Measurements from ENCODE around the gene ART4. TPM values are rescaled to one million over a fixed set of nuclear protein-coding genes. Genes with fewer than 3 reads are reported as not detected.
A peak's percentile ranks its signal among the peaks of the same experiment; 100 is the strongest.

The ART4 gene, protein sequence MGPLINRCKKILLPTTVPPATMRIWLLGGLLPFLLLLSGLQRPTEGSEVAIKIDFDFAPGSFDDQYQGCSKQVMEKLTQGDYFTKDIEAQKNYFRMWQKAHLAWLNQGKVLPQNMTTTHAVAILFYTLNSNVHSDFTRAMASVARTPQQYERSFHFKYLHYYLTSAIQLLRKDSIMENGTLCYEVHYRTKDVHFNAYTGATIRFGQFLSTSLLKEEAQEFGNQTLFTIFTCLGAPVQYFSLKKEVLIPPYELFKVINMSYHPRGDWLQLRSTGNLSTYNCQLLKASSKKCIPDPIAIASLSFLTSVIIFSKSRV
- total RNA-seq: not detected

DNA sequence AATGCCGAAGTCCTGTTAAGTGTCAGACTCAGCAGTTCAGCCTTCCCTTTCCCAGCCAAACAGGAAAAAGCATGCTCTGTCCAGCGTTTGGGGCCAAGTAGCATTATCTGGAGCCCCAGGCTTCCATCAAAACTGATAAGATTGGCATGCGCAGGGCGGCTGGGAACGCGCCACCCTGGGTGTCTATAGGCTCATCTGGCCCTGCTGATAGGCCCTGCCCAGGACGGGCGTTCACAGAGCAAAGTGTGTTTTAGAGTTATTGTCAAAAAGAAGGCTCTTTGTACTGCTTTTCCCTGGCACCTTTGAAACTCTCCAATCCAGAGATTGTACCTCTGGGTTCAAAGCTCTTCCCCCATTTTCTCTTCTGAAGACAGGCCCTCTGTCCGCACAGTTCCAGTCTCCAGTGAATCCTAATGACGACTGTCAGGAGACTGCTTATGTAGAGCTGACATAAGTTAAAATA lies at the start of gene ART4:
TSS of gene ART4 (minus strand) at position 102 of the 463 bp plus-strand sequence. CDS start 413 bp downstream, outside the sequence.
- no peak for ATAC-seq (replicated peaks)
- H3K4me3 Mint-ChIP-seq: no peak within 1 kb of the TSS
- H3K4me1 Mint-ChIP-seq: peaks cover 5% of the 10 kb centered on the region
- H3K9me3 Mint-ChIP-seq: no peaks in the 10 kb centered on the region
- no peak within 1 kb of the TSS for H3K27ac Mint-ChIP-seq
- H3K27me3 Mint-ChIP-seq: peaks cover 13% of the 10 kb centered on the region
- no peaks in the 10 kb centered on the region for H3K36me3 Mint-ChIP-seq (ENCODE audit: low read depth)

DNA sequence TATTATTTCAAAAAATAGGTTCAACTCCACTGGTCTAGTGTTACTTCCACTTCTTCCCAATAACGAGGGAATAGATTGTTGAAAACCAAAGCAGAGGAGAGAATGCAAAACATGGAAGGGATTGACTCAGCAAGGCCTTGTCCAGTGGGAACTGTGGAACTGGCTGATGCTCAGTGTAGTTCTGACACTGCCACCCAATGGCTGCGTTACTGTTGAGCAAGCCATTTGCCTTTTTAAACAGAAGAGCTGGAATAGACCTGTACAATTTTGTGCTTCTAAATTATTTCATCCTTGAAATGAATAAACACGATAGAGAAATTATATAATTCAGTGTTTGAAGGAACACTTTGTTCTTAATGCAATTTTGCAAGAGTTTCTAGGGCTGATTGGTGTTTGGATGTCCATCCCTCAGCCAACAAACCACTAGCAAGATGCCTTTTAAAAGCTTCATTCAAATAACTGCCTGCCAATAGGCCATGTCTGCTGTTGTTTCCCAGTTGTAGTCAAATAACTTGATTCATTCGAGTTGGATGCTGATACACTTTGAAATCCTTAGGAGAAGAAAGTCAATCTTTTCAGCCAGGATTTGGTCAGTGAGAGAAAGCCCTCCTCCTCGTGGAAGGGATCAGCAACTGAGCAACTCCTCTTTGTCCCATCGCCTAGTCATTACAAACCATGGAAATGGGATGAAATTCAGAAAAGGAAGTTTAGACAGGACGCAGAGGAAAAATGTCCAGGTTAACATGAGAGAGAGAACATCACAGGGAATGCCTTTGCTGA lies 49.6 kb upstream of the ART4 start:
- H3K36me3 Mint-ChIP-seq (ENCODE audit: low read depth): no peaks in the 10 kb centered on the region
- no peaks in the 10 kb centered on the region for H3K9me3 Mint-ChIP-seq
- no peaks in the 10 kb centered on the region for H3K4me1 Mint-ChIP-seq
- H3K27ac Mint-ChIP-seq: no peak overlapping the region
- H3K27me3 Mint-ChIP-seq: peaks cover 3% of the 10 kb centered on the region
- no peak for ATAC-seq (replicated peaks)
- H3K4me3 Mint-ChIP-seq: no peak overlapping the region

DNA sequence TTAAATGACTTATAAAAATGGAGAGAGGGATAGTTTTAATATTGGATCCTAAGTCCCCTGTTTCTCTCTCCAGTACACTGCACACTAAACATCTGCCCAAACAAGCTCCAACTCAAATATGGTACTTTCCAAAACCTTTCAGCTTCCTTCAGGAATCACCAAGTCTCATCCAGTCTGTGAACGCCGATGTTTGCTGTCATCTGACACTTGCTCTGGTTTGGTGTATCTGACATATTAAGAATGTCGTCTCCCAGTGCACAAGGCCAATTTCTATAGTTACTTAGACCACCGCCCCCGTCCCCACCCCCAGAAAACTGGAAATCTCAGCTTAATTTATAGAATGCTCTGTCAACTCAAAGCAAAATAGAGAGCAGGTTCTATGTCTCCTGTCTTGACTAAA lies 47.4 kb upstream of the ART4 start:
- Mint-ChIP-seq H3K36me3 (ENCODE audit: low read depth) (no peaks in the 10 kb centered on the region), H3K4me3 (no peak overlapping the region), H3K9me3 (no peaks in the 10 kb centered on the region), H3K27me3 (peaks cover 17% of the 10 kb centered on the region), H3K4me1 (no peaks in the 10 kb centered on the region), H3K27ac (no peak overlapping the region)
- ATAC-seq (replicated peaks): no peak

DNA sequence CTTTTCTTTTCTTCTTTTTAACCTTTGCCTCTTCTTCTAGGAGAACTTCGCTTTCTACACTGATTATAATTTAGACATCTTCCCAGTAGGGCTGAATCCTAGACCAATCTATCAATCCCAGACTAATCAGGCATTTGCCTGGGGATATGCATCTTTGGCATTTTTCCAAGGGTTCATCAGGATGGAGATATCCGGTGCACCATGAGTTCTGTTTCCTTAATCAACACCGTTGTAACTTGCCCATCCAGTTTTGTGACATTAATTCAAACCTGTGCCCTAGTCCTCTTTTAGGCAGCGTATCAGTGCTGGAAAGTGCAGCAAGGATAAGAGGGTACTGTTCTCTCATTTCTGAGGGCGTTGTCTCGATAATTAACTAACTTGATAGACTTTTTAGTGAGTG lies 42.9 kb upstream of the ART4 start:
- Mint-ChIP-seq H3K4me3 (no peak overlapping the region), H3K9me3 (no peaks in the 10 kb centered on the region), H3K36me3 (ENCODE audit: low read depth) (no peaks in the 10 kb centered on the region), H3K4me1 (no peaks in the 10 kb centered on the region), H3K27me3 (peaks cover 22% of the 10 kb centered on the region), H3K27ac (no peak overlapping the region)
- ATAC-seq (replicated peaks): no peak

DNA sequence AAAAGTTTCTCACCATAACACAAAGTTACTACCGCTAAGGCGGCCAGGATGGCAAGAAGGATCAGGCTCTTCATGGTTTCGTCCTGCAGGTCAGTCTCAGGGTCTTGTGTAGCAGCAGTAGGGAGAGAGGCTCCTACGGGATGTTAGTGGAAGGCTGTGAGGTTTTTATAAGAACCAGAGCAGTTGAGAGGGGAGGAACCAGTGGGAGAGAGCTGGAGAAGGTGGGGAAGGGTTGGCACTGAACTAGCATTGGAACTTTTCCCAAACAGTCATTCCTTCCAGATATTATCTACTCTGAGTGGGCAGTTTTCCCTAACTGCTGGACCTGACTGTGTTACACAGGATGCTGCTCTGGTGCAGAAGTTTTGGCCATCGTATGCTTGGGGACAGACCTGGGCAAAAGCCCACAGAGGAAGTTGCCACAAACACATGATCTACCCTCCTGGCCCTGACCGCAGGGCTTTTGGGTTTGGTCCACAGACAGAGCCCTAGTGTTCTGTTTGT lies 42.4 kb upstream of the ART4 start, which contains the start of gene MGP:
TSS of gene MGP (minus strand) at position 137 of the 504 bp plus-strand sequence. CDS start at position 74, 63 bp downstream.
- Mint-ChIP-seq H3K4me1 (no peaks in the 10 kb centered on the region), H3K36me3 (ENCODE audit: low read depth) (no peaks in the 10 kb centered on the region), H3K27me3 (peaks cover 20% of the 10 kb centered on the region), H3K9me3 (no peaks in the 10 kb centered on the region), H3K27ac (peak within 1 kb of the TSS; percentile 52), H3K4me3 (peak within 1 kb of the TSS; percentile 54)
- no peak for ATAC-seq (replicated peaks)

DNA sequence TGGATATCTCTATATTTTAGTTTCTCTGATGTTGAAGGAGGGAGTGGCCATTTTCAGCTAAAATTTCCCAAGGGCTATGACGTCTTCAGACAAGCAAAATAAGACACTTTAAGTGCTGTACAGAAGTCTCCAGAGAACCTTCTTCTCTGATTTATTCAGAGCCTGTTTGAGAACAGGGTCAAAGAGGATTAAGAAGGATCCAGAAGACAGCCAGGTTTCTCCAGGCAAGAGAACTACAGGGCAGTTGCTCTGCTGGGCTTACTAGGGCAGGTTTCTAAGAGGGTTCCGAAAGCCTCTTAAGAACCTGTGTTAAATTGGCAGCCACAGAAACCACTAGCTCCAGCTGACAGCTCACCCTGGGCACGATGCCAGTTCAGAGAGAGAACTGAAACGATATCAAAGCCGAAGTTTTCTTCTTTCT lies 41.1 kb upstream of the ART4 start:
- H3K27ac Mint-ChIP-seq: peak overlapping the region; percentile 52
- peak overlapping the region; percentile 54 for H3K4me3 Mint-ChIP-seq
- peak; percentile 99 for ATAC-seq (replicated peaks)
- H3K9me3 Mint-ChIP-seq: no peaks in the 10 kb centered on the region
- peaks cover 20% of the 10 kb centered on the region for H3K27me3 Mint-ChIP-seq
- H3K36me3 Mint-ChIP-seq (ENCODE audit: low read depth): no peaks in the 10 kb centered on the region
- no peaks in the 10 kb centered on the region for H3K4me1 Mint-ChIP-seq

DNA sequence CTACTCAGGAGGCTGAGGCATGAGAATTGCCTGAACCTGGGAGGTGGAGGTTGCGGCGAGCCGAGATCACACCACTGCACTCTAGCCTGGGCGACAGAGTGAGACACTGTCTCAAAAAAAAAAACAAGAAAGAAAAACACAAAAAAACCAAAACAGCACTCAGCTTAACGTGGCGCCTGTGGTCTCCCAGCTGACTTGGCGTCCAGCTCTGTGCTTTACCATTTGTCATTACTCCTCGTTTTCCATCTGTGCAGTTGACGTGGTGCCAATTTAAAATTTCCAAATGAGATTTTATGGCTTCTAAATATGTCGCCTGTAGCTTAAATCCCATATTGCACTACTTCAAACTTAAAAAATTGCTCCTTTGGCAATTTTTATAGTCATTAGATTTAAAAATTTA lies 40.4 kb upstream of the ART4 start:
- ATAC-seq (replicated peaks): no peak

DNA sequence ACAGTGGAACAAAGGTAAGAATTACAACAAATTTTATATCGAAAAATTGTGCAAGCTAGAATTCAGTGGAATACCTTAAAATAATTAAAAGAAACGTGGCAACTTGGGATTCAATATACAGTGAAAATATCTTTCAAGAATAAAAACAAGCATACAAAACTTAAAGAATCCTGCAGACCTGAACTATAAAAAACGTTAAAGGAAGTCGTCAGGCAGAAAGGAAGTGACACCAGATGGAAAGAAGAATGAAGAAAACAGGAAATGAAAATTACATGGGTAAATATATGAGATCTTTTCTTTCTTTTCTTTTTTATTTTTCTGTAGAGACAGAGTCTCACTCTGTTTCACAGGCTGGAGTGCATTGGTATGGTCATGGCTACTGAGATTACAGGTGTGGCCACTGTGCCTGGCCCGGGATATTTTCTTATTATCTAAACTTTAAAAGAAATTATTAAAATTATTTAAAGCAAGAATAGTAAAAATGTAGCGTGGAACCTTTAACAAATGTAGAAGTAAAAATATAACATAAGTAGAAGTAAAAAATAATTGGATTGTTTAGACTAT lies 37.6 kb upstream of the ART4 start:
- no peak for ATAC-seq (replicated peaks)
- no peaks in the 10 kb centered on the region for H3K9me3 Mint-ChIP-seq
- no peaks in the 10 kb centered on the region for H3K36me3 Mint-ChIP-seq (ENCODE audit: low read depth)
- no peaks in the 10 kb centered on the region for H3K4me1 Mint-ChIP-seq
- H3K4me3 Mint-ChIP-seq: no peak overlapping the region
- peaks cover 5% of the 10 kb centered on the region for H3K27me3 Mint-ChIP-seq
- no peak overlapping the region for H3K27ac Mint-ChIP-seq

More for the DNA sequence above, 40.4 kb upstream of the ART4 start:
- no peak overlapping the region for H3K4me3 Mint-ChIP-seq
- H3K36me3 Mint-ChIP-seq (ENCODE audit: low read depth): no peaks in the 10 kb centered on the region
- no peaks in the 10 kb centered on the region for H3K9me3 Mint-ChIP-seq
- no peak overlapping the region for H3K27ac Mint-ChIP-seq
- peaks cover 20% of the 10 kb centered on the region for H3K27me3 Mint-ChIP-seq
- no peaks in the 10 kb centered on the region for H3K4me1 Mint-ChIP-seq

DNA sequence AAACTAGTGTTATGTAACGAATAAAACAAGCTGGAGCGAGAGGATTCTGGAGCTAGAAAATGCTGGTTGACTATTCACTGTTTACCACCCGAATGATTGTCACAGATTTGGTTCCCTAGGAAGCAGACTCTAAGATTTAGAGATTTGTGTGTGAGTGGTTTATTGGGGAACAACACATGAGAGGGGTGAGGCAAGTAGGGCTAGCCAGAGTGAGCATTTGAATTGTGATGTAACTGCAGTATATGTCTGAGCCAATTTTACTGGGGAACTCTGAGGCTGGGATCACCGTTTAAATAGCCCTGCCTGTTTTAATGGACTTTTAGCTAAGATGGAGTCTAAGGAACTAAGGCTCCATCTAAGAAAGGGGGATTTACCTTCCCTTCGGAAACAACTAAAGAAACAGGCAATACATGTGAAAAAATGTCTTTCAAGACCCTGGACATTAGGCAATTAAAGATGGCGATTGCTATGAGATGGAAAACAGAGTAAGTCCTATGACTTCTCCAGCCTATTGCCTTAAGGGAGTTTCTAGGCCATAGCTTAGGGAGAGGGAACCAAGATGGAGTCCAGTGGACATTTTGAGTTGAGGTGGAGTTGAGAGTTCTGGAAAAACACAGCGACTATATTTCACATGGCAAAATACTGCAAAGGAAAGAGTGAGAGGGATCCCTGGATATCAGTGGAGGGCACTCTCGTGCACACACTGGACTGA lies 36.1 kb upstream of the ART4 start:
- H3K27me3 Mint-ChIP-seq: no peaks in the 10 kb centered on the region
- H3K4me3 Mint-ChIP-seq: no peak overlapping the region
- H3K36me3 Mint-ChIP-seq (ENCODE audit: low read depth): no peaks in the 10 kb centered on the region
- no peak overlapping the region for H3K27ac Mint-ChIP-seq
- no peaks in the 10 kb centered on the region for H3K9me3 Mint-ChIP-seq
- H3K4me1 Mint-ChIP-seq: no peaks in the 10 kb centered on the region
- no peak for ATAC-seq (replicated peaks)

DNA sequence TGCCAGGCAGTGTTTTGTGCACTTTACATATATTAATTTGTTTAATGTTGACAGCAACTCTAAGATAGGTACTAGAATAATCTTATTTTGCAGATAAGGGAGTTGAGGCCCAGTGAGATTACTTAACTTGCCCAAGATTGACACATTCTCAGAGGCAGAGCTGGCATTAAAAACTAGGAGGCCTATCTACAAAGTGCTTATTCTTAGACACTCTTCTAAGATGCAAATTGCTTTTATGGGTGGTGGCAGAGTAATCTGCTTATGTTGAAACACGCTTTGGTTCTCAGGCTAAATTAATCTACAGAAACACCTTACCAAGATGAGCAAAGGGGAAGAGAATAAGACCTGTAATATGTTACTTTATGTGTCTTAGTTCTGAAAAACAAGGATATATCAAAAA lies 35.2 kb upstream of the ART4 start:
- no peak for ATAC-seq (replicated peaks)
- H3K27ac Mint-ChIP-seq: no peak overlapping the region
- no peaks in the 10 kb centered on the region for H3K27me3 Mint-ChIP-seq
- no peak overlapping the region for H3K4me3 Mint-ChIP-seq
- no peaks in the 10 kb centered on the region for H3K4me1 Mint-ChIP-seq
- no peaks in the 10 kb centered on the region for H3K36me3 Mint-ChIP-seq (ENCODE audit: low read depth)
- no peaks in the 10 kb centered on the region for H3K9me3 Mint-ChIP-seq

DNA sequence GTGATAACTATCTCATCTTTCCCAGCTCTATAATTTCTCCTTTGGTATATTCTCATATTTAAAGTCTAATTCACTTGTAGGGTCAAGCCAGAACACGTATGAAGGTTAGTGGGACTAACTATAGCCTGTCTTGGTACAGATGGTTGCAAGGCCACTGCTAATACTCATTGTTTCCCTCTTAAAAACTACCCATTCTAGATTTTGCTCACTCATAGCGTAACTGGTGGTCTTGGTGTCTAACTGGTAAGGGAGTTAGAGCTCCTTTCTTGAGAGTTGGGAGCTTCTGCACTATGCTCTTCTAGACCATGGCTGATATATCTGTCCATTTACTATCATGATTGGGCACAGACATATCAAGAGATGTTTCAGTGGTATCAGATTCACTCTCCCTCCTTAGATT lies 33.5 kb upstream of the ART4 start:
- Mint-ChIP-seq H3K4me3 (no peak overlapping the region), H3K9me3 (no peaks in the 10 kb centered on the region), H3K27ac (no peak overlapping the region), H3K4me1 (no peaks in the 10 kb centered on the region), H3K36me3 (ENCODE audit: low read depth) (no peaks in the 10 kb centered on the region), H3K27me3 (peaks cover 3% of the 10 kb centered on the region)
- ATAC-seq (replicated peaks): no peak

DNA sequence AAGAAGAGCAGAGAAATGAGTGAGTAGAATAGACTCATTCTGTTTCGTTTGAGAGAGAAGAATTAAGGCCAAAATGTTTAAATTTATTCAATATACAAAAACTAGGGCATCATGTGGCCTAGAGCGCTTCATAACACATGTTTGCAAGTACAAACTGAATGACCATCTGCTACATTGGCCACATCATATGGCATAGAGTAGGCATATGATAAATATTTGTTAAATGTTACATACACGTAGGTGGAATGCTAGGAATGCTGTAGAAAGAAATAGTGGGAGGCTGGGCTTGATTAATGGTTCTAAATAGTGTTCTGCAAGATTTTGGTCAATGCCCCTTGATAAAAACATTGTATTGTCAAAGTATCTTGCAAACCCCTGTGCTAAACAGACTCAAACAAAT lies 31.6 kb upstream of the ART4 start:
- no peaks in the 10 kb centered on the region for H3K36me3 Mint-ChIP-seq (ENCODE audit: low read depth)
- no peak overlapping the region for H3K4me3 Mint-ChIP-seq
- no peak for ATAC-seq (replicated peaks)
- H3K27me3 Mint-ChIP-seq: peaks cover 3% of the 10 kb centered on the region
- H3K4me1 Mint-ChIP-seq: no peaks in the 10 kb centered on the region
- no peak overlapping the region for H3K27ac Mint-ChIP-seq
- H3K9me3 Mint-ChIP-seq: no peaks in the 10 kb centered on the region

DNA sequence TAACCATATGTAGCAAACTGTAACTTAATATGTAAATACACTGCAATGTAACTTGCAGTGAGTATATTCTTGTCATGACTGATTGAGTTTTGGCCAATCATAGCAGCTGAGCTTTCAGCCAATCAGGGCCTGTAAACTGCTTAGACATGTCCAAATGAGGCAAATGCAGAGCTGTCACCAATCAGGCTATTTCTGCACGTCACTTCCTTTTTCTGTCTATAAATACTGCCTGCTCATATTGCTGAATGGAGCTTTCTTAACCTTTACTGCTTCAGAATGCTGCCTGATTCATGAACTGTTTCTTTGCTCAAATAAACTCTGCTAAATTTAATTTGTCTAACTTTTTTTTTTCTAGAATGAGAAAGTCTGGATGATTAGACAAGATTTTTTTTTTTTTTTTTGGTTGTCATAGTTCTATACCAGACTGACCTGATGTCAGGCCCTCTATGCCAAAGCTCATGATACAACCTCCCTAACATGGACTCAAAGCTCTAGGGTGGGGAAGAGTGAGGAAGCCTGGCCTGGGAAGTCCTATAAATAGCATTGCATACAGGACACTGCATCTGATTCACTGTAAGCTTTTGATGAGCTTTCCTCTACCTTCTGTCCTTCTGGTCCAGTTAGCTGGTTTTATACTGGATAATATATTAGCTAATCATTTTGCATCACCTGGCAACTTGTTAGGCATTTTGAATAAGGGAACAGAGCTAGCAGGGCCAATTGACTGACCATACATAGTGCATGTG lies 30.3 kb upstream of the ART4 start:
- Mint-ChIP-seq H3K4me1 (no peaks in the 10 kb centered on the region), H3K36me3 (ENCODE audit: low read depth) (no peaks in the 10 kb centered on the region)
- ATAC-seq (replicated peaks): no peak

More for the DNA sequence above, 30.3 kb upstream of the ART4 start:
- peaks cover 3% of the 10 kb centered on the region for H3K27me3 Mint-ChIP-seq
- no peak overlapping the region for H3K4me3 Mint-ChIP-seq
- H3K27ac Mint-ChIP-seq: no peak overlapping the region
- no peaks in the 10 kb centered on the region for H3K9me3 Mint-ChIP-seq

Measured in activated T-helper 17 cell treated with anti-CD3 and anti-CD28 coated beads, Interleukin-2, amount 50 U/mL, for 72 hours (primary cell).